ENCODE results near the gene ZNF569.
"Not testable (repeated sequence)": the region's sequence is repeated elsewhere in the genome, so short reads cannot be mapped to it uniquely, and the experiment has no call there.

ZNF569 gene

DNA sequence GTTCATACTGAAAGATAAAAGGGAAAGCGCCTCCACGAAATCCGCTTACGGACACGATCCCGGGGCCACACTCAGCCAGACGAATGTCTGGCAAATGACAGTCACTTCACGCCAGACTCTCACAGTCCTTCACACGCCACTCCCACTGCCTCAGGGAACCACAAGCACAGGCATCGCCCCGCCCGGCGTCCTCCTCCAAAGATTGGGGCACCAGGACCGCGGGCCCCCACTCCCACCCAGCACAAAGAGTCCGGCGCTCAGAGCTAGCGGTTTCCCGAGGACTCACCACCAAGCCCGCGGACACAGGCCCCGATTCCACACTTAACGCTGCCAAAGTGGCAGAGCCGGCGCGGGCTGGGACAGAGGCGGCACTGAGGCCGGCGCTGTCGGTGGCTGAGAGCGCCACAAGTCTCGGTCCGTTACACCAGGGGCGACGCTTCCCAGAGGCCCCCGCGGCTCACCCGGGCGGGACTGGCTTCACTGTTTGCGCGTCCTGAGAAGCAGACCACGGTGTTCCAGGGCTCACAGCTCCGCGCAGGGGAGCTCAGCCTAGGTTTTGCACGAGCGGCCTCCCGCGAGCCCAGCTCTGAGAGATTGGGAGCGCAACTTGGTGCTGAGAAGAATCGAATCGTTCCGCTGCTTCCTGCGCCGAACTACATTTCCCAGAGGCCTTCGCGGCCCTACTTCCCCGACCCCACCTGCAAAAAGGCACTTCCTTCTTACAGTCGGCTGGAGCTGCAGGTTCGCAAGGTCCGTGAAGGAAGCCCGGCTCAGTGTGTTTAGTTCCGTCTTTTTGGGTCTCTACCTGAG lies at the start of gene ZNF569:
Gene ZNF569, minus strand, starts transcription at position 647 of the 810 bp plus-strand sequence. CDS start 22,523 bp downstream, outside the sequence.
- peak; percentile 13 for FAIRE-seq

DNA sequence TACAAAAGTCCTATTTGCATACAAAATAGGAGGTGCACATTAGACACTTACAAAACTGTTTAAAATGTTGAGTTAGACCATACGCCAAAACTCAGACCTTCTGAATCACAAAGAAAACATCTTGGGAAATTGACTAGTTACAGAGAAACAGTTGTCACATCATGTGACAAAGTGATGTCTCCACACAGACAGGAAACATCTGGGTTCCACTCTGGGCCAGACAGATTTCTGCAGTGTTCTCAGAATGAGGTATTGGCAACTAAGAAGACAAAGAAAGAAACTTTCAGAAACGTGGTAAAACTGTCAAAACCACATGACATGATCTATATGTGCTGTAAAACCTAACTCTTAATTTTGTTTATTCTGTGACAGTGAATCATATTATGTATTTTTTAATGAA lies 46.2 kb upstream of the ZNF569 start:
- FAIRE-seq, result no peak

DNA sequence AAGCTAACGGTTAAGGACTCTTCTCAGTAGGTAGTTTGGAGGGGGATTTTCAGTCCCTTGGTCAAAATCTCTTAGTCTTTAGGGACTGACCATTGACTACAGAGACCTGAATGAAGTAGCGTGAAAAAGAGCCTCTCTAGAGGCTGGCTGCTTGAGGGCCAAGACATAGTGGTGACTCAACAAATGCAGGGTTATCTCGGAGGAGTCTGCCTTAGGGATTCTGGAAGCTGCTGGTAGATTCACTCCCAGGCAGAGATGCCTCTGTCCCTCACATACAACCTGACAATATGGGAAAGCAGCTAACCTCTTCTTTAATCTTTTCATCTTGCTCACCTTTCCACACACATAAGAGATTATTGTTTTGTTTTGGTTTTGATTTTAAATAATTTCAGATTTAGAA lies 44.6 kb upstream of the ZNF569 start:
- FAIRE-seq, result no peak

DNA sequence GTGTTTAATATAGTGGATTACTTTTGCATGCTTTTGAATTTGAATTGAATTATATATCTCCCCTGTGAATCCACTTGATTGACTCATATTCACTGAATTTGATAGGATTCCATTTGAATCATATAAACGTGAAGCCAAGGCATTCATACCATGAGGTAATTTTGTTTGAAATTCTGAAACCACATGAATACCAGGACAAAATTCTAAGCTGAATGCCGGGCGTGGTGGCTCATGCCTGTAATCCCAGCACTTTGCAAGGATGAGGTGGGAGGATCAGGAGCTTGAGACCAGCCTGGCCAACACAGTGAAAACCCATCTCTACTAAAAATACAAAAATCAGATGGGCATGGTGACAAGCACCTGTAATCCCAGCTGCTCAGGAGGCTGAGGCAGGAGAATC lies 43.9 kb upstream of the ZNF569 start:
- FAIRE-seq, result no peak

DNA sequence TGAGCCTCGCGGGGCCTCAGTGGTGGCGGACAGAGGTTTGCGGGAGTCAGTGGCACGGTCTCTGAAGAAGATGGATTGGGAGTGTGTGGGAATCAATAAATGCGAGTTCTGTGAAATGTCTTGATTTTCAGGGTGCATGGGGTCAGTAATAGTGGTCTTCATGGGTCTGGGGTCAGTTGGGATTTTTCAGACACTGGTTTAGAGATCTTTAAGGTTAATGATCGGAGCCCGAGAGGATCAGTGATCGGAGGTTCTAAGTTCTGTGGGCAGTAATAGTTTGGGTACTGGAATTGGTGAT lies 39.9 kb upstream of the ZNF569 start:
- no peak for FAIRE-seq

DNA sequence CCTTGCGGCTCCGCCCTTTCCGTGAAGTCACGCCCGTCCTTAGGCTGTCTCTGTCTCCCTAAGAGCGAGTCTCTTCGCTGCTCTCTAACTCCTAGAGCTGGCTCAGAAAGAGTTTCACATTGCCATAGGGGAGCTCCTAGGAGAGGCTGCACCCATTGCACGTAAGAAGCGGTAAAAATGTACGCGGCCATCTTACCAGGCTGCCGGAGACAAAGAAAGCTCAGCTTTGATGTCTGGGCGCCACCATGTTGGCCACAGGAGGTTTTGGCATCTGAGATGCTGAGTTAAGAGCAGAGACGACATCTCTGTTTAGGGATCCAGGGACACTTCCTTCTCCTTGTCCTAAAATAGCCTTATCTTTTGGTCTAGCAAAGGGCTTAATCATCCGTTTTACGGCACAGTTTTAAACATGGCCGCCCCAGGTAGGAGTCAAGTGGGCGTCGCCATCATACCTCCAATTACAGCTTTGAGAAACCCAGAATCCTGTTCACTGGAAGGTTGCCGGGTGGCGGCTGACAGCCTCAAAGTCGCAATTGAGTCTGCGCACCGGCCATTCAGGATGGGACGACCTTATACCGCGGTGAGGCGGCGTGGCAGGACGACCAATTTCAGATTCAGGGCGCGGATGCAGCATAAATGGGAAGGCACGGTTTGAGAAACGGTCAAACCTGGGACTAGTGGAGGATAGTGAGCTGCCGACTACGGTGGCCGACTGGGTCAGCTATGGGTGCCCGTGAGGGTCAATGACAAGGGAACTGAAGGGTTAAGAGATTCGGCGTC lies 39.3 kb upstream of the ZNF569 start, which contains the start of gene ZNF793:
Gene ZNF793, plus strand, starts transcription at position 553 of the 780 bp plus-strand sequence. CDS start 16,501 bp downstream, outside the sequence.
- peak; percentile 84 for FAIRE-seq

DNA sequence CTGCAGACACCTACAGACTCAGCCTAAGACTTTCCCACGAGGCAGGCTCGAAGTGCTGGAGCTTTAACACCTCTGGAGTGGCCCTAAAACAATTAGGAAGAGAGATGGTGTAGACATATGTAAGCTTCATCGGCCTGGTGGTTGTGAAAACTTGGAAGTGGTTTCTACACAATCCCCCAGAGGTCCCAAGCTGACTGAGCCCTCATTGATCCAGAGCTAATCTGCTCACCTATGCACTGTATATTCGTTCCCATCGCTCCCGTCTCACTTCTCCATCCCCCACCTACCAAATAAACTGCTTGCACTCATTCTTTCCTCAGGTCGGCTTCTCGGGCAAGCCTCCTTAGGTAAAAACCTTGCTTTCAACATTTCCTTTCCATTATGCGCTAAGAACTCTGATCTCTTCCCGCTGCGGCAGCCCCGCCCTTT lies 38.7 kb upstream of the ZNF569 start:
- FAIRE-seq, result peak; percentile 43

DNA sequence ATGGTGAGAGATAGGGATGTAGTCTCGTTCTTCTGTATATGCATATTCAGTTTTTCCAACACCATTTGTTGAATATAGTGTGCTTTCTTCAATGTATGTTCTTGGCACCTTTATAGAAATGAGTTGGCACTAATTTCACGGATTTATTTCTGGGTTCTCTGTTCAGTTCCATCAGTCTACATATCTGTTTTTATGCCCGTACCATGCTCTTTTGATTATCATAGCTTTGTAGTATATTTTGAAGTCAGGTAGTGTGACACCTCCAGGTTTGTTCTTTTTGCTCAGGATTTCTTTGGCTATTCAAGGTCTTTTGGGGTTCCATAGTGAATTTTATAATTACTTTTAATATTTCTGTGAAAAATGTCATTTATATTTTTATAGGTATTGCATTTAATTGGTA lies 25.0 kb upstream of the ZNF569 start:
- no peak for FAIRE-seq

DNA sequence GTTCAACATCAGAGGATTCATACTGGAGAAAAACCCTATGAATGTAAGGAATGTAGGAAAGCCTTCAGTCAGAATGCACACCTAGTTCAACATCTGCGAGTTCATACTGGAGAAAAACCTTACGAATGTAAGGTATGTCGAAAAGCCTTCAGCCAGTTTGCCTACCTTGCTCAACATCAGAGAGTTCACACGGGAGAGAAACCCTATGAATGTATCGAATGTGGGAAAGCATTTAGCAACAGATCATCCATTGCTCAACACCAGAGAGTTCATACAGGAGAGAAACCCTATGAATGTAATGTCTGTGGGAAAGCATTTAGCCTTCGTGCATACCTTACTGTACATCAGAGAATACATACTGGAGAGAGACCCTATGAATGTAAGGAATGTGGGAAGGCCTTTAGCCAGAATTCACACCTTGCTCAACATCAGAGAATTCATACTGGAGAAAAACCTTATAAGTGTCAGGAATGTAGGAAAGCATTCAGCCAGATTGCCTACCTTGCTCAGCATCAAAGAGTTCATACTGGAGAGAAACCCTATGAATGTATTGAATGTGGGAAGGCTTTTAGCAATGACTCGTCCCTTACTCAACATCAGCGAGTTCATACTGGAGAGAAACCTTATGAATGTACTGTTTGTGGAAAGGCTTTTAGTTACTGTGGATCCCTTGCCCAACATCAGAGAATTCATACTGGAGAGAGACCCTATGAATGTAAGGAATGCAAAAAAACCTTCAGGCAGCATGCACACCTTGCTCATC lies 17.3 kb upstream of the ZNF569 start:
- FAIRE-seq, result no peak

DNA sequence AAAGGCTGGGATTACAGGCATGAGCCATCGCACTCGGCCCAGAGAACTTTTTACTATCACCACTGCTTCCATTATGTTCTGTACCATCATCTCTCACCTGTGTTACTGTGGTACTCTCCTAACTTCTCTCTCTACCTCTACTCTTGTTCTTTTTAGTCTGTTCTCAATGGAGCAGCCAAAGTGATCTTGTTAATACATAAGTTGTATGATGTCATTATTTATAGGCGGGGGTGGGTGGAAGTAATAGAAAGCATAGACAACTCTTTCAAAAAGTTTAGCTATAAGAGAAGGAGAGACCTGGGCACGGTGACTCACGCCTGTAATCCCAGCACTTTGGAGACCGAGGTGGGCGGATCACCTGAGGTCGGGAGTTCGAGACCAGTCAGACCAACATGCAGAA lies 4.9 kb upstream of the ZNF569 start:
- no peak for FAIRE-seq

DNA sequence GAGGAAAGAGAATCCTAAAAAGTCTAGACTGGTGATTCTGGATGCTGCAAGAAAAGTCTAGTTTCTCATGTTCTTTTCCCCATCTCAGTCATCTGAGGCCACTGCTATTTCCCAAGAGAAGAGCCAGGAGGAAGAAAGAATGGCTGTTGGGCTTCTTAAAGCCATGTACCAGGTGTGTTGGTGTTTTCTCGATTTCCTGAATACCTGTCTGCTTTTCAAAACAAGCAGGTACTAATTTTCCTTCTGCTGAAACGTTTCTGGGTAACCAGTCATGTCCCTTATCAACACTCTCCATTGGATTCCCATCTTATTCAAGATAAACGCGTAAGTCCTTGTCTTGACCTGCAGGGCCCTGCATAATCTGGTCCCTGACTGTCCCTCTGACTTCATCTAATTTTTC lies 3.0 kb upstream of the ZNF569 start:
- FAIRE-seq, result no peak

DNA sequence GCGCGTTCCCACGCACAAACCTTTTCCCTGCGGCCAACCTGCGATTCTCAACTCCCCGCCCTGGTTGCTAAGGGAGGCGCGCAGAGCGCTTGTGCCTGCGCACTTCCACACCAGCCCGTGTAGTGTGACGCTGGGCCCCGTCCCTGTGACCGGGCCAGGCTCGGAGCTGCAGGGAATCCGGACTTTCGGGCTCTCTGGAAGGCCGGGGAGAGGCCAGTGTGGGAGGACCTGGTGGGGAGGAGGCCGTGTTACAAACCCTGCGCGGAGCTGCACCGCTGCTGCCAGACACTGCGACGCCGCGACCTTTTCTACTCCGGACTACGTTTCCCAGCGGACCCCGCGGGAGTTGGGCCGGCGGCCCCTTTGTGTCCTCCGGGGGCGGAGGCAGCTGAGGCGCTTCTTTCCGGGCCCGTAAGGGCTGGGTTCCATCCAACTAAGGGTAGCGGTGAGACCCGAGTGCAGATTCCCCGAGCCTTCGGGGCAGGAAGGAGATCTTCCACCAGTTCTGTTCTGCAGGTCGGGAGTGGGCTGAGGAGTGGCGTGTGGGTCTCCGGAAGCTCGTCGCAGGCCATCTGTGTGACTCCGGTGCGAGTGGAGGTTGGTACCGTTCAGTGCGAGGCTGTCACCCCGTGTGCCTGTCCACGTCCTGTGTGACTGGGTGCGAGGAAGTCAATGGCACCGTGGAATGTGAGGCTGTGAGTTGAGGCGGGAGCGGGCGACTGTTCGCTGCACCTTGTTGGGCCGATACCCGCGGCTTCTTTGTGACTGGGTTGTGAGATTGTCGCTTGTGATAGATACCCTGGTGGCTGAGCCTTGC lies 1.9 kb upstream of the ZNF569 start, which contains the start of gene ZNF570:
Gene ZNF570, plus strand, starts transcription at position 396 of the 817 bp plus-strand sequence. CDS start 999 bp downstream, outside the sequence.
- no peak for FAIRE-seq

DNA sequence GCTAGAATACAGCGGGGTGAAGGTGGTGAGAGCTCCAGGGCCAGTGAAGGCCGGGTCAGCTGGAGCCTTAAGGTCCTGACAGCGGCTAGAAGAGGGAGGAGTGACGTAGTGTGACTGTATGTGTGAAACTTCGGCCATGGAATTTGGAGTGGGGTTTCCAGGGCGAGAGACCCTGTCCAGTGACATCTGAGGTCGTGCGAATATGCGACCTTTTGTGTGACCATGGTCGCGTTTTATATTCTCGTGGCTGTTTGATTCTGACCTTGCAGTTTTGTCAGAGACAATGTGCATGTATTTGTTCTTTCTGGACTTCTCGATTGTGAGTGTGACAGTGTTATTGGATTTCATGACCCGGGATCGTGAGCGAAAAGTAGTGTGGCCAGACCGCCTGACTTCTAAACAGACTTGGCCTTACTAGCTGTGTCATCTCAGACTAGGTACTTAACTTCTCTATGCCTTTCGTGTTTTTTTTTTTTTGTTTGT lies 405 bp upstream of the ZNF569 start:
- FAIRE-seq, result no peak

DNA sequence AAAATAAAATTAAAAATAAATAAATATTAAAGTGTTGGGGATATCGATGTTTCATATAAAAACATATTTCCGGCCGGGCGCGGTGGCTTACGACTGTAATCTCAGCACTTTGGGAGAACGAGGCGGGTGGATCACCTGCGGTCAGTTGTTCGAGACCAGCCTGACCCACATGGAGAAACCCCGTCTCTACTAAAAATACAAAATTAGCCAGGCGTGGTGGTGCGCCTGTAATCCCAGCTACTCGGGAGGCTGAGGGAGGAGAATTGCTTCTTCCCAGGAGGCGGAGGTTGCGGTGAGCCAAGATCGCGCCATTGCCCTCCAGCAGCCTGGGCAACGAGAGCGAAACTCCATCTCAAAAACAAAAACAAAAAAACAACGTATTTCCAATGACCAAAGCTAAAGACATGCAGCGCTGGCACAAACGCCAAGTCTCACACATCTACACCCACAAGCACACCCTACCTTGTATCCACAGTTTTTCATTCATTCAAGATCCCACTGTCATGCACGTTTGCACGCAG lies 907 bp downstream of the ZNF569 start:
- no peak for FAIRE-seq

DNA sequence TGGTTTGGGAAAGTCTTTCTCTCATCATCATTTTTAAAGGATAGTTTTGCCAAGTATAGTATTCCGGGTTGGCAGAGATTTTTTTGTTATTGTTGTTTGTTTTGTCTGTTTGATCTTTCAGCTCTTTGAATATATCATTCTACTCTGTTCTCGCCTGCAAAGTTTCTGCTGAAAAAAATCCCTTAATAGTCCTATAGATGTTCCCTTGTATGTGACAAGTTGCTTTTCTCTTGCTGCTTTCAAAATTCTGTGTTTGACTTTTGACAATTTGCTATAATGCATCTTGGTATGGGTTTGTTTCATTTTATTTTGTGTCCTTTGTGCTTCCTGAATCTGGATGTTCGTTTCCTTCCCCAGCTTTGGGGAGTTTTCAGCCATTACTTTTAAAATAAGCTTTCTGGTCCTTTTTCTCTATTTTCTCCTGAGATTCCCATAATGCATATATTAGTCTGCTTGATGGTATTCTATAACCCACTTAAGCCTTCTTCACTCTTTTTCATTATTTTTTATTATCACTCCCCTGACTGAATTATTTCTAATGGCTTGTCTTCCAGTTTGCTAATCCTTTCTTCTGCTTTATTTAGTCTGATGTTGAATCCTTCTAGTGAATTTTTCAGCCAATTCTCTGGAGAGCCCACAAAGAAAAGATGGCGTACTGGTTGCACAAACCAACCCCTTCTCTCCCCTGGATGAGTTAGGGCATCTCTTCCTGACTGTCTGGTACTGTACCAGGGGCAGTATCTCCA lies 14.6 kb downstream of the ZNF569 start:
- FAIRE-seq, result no peak

DNA sequence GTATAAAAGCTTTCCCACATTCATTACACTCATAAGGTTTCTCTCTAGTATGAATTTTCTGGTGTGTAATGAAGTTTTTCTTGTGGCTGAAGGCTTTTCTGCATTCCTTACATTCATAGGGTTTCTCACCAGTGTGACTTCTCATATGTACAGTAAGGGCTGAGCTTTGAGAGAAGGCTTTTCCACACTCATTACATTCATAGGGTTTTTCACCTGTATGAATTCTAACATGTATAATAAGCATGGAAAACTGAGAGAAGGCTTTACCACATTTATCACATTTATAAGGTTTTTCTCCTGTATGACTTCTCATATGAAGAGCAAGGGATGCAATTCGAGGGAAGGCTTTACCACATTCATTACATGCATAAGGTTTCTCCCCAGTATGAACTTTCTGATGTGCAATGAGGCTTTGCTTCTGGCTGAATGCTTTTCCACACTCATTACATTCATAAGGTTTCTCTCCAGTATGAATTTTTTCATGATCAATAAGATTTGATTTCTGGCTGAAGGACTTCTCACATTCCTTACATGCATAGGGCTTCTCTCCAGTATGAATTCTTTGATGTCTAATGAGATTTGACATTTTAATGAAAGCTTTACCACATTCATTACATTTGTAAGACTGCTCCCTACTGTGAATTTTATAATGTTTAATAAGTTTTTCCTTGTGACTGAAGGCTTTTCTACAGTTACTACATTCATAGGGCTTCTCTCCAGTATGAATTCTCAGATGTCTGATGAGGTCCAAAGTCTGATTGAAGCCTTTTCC lies 53.7 kb downstream of the ZNF569 start:
- no peak for FAIRE-seq

DNA sequence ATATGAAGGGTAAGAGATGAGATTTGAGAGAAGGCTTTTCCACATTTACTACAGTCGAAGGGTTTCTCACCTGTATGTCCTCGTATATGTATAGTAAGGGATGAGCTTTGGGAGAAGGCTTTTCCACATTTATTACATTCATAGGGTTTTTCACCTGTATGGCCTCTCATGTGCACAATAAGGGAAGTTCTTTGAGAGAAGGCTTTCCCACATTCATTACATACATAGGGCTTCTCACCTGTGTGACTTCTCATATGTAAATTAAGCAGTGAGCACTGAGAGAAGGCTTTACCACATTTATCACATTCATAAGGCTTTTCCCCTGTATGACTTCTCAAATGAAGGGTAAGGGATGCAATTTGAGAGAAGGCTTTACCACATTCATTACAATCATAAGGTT lies 54.5 kb downstream of the ZNF569 start:
- FAIRE-seq, result no peak

DNA sequence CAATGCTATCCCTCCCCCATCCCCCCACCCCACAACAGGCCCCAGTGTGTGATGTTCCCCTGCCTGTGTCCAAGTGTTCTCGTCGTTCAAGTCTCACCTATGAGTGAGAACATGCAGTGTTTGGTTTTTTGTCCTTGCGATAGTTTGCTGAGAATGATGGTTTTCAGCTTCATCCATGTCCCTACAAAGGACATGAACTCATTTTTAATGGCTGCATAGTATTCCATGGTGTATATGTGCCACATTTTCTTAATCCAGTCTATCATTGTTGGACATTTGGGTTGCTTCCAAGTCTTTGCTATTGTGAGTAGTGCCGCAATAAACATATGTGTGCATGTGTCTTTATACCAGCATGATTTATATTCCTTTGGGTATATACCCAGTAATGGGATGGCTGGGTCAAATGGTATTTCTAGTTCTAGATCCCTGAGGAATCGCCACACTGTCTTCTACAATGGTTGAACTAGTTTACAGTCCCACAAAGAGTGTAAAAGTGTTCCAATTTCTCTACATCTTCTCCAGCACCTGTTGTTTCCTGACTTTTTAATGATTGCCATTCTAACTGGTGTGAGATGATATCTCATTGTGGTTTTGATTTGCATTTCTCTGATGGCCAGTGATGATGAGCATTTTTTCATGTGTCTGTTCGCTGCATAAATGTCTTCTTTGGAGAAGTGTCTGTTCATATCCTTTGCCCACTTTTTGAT lies 61.0 kb downstream of the ZNF569 start:
- not testable (repeated sequence) for FAIRE-seq

DNA sequence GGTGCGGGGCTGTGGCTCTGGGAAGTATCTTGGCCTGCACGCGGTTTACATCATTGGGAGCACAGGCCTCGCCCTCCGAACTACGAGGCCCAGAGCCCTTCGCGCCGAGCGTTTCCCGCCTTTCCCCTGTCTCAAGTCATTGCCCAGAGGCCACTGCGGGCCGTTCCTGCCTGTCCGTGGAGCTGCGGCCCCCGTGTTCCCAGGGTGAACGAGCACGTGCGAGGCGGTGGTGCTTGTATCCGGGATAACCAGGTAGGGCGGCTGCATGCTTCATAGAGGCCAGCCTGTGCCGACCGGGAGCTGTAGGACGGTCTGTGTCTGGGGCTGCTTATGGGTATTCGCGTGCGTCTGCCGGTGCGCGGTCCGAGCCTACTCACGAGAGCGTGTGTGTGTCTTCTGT lies 63.8 kb downstream of the ZNF569 start:
- no peak for FAIRE-seq

DNA sequence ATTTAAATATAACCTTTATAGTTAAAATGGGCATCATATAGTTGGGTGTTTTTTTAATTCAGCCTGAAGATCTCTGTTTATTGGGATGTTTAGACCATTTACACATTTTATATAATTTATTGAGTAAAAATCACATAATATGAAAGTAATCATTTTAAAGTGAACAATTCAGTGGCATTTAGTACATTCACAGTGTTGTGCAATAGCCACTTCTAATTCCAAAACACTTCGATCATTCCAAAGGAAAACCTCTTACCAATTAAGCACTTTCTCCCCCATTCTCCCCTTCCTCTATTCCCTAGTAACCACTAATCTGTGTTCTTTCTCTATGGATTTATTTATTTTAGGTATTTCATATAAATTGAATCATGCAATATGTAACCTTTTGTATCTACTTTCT lies 66.2 kb downstream of the ZNF569 start:
- FAIRE-seq, result no peak
